CD4-positive, alpha-beta T cell treated with Interleukin-2 at 100 ng/mL for 4 hours (primary cell): ENCODE measurements around the gene PCBP3.
"Not testable (repeated sequence)": the region's sequence is repeated elsewhere in the genome, so short reads cannot be mapped to it uniquely, and the experiment has no call there.

Source experiments
- DNase-seq: peaks from one replicate; pipeline ENCODE4 v3.0.0-alpha.2; 2020; ENCODE audit warnings: low spot score

The PCBP3 gene

DNA sequence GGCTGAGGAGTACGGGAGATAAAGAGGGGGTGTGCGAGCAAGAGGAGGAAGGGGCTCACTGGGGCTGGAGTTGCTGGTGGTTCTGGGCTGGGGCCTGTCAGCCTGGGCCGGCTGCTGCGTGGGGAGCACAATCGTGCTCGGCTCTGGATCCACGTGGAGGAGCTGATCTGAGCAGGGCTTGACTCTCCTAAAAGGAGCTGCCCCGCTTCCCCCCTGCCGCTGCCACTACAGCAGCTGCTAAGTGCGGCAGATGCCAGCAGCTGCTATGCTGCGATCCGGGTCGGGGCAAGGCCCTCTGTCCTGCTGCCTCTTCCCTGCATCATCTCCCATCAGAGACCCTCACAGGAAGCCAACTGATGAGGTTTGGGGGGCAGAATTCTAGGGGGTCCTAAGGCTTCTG is 165.9 kb downstream of the PCBP3 start:
- no peak for DNase-seq

DNA sequence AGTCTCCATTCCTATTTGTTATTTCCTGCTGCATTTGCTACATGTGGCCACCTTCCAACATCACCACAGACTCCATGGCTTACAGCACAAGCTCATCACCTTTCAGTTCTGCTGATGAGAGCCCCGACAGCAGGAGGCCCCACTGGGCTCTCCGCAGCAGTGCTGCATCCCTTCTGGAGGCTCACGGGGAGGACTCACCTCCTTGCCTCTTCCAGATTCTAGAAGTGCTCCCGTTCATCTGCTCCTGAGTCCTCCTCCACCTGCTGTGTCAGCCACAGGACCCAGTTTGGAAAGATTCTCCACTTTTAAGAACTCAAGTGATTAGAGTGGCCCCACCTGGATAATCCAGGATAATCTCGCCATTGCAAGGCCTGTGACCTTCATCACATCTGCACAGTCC is 167.6 kb downstream of the PCBP3 start:
- no peak for DNase-seq

DNA sequence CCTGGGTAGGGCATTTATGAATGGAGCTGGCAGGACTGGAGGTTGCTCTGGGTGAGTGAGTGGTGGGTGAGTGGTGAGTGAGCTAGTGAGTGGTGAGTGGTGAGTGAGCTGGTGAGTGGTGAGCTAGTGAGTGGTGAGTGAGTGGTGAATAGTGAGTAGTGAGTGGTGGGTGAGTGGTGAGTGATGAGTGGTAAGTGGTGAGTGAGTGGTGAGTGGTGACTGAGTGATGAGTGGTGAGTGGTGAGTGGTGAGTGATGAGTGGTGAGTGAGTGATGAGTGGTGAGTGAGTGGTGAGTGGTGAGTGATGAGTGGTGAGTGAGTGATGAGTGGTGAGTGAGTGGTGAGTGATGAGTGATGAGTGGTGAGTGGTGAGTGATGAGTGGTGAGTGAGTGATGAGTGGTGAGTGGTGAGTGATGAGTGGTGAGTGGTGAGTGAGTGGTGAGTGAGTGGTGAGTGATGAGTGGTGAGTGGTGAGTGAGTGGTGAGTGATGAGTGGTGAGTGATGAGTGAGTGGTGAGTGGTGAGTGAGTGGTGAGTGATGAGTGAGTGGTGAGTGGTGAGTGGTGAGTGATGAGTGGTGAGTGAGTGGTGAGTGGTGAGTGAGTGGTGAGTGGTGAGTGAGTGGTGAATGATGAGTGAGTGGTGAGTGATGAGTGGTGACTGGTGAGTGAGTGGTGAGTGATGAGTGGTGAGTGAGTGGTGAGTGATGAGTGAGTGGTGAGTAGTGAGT is 170.8 kb downstream of the PCBP3 start:
- DNase-seq: not testable (repeated sequence)

DNA sequence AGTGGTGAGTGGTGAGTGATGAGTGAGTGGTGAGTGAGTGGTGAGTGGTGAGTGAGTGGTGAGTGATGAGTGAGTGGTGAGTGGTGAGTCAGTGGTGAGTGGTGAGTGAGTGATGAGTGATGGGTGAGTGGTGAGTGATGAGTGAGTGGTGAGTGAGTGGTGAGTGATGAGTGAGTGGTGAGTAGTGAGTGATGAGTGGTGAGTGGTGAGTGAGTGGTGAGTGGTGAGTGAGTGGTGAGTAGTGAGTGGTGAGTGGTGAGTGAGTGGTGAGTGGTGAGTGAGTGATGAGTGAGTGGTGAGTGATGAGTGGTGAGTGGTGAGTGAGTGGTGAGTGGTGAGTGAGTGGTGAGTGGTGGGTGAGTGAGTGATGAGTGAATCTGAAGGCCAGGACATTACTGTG is 172.3 kb downstream of the PCBP3 start:
- not testable (repeated sequence) for DNase-seq

DNA sequence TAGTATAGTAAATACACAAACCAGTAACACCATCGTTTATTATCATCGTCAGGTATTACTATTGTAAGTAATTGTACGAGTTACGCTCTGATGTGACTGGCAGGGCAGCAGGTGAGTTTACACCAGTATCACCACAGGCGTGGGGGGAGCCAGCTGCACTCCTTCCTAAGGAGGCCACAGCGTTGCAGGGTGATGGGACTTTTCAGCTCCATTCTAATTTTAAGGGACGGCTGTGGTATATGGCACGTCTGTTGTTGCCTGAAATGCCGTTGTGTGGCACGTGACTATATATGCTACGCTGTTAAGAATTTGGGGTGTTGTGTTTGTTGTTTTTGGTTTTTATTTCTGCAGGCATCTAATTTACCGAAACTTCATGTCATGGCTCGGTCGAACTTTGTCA is 173.3 kb downstream of the PCBP3 start:
- no peak for DNase-seq

DNA sequence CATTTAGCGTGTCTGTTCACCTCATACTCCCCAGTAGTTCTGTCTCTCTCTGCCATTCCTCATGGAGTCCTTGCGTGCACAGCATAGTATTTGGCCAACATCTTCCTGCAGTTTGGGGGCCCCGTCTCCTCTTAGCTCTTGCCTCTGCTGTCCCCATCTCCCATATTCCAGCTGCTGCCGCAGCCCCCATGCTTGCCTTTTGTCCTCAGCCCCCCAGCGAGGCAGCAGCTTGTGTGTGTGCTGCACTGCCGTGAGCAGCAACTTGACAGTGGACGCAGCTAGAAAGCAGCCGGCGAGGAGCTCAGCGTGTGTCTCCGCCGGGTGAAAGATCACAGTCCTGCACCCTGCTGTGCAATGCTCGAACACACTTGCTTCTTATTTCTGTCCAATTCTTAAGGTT is 173.8 kb downstream of the PCBP3 start:
- DNase-seq: no peak

DNA sequence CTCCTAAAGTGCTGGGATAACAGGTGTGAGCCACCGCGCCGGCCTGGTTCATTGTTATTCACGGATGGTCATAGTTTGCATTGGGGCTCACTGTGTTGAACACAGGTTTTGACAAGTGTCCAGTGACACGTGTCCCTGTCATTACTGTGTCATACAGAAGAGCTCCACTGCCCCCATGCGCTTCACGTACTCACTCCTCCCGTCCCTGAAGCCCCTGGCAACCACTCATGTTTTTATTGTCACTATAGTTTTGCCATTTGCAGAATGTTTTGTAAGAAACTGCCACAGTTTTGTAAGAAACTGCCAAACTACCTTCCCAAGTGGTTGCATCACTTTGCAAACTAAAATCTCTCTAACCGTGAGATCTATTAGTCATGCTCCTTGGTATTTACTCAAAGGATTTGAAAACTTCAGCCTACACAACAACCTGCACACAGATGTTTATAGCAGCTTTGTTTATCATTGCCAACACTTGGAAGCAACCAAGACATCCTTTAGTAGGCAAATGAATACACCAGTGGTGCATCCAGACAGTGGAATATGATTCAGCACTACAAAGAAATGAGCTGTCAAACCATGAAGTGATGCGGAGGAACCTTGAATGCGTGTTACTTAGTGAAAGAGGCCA is 174.9 kb downstream of the PCBP3 start:
- DNase-seq: no peak

DNA sequence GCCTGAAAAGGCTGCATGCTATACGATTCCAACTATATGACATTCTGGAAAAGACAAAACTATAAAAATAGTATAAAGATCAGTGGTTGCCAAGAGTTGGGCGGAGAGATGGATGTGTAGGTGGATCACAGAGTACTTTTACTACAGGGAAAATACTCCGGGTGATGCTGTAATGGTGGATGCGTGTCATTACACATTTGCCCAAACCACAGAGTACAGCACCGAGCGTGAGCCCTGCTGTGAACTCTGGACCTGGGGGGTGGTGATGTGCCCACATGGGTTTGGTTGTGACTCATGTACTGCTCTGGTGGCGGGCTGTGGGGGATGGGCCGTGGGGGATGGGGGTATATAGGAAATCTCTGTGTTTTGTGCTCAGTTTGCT is 175.4 kb downstream of the PCBP3 start:
- peak; percentile 26 for DNase-seq

DNA sequence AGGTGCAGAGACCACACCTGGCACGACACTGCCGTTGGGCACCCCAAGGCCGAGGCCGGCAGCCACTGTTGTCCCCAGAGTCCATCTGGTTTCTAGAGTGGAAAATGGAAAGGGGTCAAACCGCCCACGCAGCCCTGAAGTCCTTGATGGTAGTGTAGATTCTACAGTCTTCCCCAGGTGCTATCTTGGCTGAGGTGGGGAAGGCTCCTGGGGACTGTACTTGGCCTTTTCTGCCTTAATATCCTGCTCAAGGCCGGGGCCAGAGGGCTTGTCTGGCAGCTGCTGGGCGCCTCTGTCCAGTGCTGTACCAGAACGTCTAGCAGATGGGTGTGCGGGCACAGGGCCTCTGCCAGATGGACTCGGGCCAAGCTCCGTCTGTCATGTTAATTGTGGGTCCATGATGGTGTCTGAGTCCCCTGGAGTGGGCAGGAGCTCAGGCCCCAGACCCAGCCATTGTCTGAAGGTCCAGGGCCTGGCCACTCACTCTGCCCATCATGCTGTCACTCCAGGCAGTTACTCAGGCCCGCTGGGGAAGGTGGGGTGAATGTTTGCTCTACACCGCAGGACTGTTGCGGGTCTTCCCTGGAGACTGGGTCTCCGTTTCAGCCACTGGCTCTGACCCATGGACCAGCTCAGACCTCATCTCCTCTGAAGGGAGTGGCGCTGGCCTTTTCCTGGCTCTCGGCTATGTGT is 176.1 kb downstream of the PCBP3 start:
- DNase-seq: no peak

DNA sequence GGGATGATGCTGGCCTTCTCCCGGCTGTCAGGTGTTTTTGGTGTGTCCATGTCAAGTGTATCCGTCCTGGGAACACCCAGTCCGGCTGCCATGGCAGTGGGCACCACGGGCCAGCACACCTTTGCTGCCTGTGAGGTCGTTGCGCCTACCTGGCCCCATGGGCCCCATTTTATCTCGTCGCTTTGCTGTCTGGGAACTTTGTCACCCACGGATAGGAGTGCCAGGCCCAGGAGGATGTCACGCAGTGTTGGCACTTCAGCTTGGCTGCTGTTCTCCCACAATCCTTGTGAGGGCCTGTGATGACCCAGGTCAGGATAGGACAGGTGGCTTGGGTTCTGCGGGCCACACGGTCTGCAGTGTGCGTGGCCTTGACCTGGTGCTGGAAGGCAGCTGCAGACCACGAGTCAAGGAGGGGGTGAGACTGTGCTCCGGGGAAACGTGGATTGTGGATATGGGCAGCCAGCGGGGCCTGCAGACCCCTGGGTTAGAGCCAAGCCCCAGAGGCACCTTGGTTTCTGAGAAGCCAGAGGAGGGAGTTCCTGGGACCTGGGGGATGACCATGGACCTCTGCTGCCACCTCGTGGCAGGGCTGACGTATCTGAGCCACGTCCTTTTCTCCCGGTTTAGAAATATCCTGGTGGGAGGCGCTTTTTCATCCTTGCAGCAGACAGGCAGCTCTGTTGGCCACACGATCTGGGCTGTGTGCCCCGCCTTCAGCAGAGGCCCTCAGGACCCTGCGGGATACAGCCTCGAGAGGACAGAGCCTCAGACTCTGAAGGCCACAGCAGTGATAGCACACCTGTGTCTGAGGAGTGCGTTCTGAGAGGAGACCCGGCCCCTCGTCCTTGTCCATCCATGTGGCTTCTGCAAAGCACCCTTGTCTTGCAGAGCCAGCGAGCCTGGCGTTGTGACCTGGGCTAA is 176.9 kb downstream of the PCBP3 start:
- peak; percentile 66 for DNase-seq

DNA sequence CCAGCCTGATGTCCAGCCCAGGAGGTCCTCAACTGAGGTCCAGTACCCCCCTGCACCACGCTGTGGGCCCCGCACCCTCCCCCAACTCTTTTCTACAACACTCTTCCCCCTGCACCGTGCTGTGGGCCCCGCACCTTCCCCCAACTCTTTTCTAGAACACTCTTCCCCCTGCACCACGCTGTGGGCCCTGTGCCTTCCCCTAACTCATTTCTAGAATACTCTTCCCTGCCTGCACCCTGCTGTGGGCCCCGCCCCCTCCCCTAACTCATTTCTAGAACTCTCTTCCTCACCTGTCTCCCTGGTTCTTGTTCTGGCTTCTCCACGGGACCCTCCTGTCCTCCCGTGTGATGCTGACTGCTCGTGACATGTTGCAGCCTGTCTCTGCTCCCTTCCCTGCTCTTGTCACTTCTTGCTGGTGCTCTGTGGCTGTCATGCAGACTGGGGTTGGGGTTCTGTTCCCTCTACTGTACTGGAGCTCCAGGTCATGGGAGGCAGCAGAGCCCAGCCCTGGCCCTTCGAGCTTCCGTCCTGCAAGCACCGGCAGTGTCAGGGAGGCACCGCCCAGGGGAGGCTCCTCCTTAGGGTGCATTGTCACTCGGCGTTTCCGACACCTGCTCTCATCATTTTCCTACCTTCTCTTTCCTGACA is 177.9 kb downstream of the PCBP3 start:
- DNase-seq: no peak

DNA sequence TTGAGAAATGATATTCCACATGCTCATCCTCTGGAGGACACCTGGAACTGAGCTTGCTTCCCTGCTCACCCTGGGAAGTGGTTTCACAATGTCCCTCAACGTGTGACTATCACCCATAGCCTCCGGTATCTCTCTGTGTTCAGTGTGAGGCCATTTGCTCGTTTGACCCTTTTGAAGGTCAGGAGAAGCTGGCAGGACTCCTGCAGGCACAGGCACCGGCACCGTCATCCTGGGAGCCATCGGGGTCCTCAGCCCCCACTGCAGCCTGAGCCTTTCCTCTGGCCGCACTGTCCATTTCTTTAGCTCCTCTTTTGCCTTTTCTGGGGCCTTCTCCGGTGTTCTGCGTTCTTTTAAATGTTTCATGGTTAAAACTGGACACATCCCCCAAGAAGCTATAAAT is 178.5 kb downstream of the PCBP3 start:
- DNase-seq: no peak

DNA sequence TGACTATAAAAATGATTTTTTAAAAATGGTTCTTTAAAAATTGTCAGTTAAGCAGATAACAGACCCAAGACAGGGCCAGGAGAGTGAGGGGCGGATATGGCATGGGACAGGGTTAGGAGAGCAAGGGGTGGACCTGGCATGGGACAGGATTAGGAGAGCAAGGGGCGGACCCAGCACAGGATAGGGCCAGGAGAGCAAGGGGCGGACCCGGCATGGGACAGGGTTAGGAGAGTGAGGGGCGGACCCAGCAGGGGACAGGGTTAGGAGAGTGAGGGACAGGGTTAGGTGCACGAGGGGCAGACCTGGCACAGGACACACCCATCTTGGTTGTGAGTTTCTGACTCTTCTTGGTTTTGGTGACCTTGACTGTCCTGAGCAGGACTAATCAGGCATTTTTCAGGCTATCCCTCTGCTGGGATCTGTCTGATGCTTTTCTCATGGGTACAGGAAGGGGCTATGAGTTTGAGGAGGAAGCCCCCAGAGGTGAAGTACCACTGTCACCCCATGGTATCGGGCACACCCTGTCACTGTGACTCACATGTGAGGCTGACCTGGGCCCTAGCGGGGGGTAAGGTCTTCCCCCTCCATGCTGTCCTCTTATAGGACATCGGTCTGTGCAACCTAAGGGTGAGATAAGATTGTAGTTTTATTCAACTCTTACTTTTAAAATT is 179.0 kb downstream of the PCBP3 start:
- DNase-seq: no peak

DNA sequence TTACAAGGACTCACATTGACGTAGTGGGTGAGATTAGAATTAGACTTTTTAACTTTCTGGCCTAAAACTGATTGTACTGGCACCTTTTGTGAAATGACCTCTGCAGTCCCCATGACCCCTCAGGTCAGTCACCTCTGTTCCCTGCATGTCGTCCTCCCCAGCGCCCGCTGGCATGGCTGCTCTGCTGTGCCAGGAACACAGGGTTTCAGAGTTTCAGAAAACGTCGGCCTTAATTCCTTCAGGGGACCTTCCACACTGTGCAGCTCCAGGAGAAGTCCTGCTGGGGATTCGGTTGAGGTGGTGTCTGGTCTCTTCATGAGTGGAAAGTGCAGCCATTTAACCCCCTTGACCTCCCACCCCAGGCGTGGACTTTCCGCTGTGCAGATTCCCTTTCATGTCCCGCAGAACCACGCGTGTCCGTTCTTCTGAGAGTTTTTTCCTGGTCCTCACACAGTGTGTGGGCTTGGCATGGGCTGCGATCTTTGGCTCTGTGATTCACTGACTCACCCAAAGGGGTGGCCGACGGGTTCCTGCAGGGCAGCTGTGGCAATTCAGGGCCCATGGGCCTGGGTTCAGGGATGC is 179.7 kb downstream of the PCBP3 start:
- no peak for DNase-seq

DNA sequence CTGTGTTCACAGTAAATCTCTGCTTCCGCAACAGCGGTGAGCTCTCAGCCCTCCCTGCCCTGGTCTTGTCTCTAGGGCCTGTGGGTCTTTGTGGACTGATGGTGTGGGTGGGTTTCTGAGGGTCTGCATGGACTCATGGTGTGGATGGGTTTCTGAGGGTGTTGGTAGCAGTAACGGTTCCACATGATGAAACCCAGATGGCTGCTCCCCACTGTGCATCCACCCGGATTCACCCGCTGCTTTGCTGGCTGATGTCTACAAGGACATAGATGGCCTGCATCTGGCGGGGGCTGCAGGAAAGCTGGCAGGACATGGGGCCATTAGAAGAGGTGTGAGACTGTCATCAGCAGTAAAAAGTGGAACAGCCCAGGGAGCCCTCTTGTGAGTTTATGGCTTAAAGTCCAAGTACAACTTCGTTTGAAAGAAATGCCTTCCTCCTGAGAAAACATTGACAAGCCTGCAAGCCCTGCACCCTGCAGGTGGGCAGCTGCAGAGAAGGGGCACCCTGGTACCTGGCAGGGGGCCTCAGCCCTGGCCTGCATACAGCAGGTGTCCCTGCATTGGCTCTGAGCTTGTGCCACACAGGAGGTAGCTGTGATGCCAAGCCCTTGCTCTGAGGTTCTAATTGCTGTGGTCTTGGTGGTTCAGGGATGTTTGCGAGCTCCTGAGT is 181.2 kb downstream of the PCBP3 start:
- no peak for DNase-seq

DNA sequence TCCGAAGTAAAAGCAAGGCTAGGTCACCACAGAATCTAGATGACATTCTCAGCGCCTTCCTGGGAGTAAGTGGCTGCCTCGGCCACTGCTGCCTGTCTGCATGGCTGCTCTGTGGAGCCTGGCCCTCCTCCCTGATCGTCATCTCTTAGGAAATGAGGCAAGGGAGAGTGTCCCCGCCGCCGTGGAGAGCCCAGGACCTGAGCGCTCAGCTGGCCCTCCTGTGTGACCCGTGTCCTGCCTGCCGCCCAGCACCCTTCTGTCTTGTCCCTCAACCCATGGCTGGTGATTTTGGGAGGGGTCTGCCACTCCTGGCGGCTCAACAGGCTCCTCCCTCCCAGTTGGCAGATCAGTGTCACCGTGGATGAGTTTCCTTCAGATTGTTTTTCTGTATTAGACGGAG is 181.7 kb downstream of the PCBP3 start:
- DNase-seq: no peak

DNA sequence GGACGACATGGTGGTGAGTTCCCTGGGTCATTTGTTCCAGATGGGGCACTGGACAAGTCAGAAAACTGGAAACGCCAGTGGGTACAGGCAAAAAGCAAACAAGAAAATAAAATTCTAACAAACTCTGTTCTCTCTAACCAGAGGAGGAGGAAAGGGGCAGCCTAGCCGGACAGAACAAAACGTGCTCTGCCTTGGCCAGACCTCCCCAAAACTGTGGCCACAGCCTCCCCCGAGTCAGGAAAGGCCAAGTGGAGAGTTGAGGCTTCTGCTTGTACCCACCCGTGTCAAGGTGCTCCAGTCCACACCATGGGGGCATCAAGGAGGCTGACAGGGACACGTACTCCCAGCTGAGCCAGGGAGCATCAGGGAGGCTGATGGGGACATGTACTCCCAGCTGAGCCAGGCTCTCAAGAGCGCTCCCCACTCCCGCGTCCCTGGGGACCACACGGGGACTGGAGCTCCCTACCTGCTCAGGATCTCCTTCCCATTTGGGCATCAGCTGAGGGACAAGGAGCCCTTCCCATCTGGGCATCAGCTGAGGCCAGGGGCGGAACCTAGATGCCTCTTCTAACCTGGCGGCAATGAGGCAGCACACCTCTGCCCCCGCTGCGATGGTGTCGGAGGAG is 183.3 kb downstream of the PCBP3 start:
- no peak for DNase-seq

DNA sequence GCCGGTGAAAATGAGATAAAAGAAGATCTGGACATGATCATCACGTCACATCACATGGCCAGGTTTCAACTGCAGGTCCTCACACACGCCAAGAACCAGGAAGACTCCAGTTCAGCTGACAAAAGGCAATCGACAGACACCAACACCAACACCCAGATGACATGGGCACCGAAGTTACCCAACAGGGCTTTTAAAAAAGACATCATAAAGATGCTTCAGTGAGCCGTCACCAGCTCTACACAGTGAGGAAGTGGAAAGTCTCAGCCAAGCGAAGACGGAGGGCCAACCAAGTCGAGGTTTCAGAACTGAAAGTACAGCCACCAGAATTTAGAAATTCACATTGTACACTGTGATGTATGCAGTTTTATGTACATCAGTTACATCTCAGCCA is 183.8 kb downstream of the PCBP3 start:
- DNase-seq: no peak

DNA sequence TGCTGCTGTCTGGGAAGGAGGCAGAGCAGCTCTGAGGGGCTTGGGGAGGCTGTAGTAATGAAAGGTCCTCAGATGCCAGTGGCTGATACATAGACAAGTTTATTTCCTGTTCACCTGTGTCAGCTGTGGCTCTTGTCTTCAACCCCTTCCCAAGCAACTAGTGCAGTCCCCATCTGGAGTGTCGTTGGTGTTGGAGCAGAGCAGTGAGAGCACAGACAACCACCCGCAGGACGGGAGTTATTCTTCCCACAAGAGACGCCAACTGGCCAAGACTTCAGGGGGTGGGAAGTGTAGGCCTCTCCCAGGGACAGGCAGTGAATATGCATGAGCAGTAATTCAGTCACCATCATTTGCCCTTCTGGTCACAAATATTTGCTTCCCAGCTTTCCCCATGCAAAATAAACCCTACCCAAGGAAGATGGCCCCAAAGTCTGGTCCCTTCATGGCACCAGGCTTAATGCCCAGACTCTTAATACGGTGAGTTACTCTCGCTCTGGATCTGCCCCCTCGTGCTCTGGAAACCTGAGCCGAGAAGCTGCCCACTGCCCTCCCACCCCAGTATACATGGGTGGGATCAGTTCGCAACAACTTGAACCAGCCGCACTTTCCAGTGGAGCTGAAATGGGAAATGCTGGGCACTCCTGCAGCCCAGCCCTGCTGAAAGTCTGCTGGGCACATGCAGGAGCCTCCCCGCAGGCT is 184.5 kb downstream of the PCBP3 start:
- no peak for DNase-seq
